Measurements from ENCODE around the gene TRAPPC10.

The TRAPPC10 gene

GRCh38 chr21:44057055-44057454 is 44.9 kb downstream of the TRAPPC10 start:
- Histone ChIP-seq H3K9me3 (replicated peaks in 1 of 2; ENCODE audit: control insufficient read depth in 2 of 2, insufficient read depth in 1 of 2, low read depth in 1 of 2, low read length in 2 of 2) (no peaks in the 10 kb centered on the region), H2BK15ac (ENCODE audit: low read length) (no peak overlapping the region), H3K36me3 (replicated peaks in 1 of 2; ENCODE audit: control insufficient read depth in 2 of 2, insufficient read depth in 2 of 2, low read length in 2 of 2) (peaks cover 17 to 86% of the 10 kb centered on the region in 2 donors), H3K4me1 (ENCODE audit: control insufficient read depth in 2 of 2, insufficient read depth in 1 of 2, low read depth in 1 of 2, low read length in 2 of 2) (peaks cover 0 to 5% of the 10 kb centered on the region in 2 donors), H3K18ac (ENCODE audit: low read length) (no peak overlapping the region), H3K9ac (ENCODE audit: low read depth, low read length, poor library complexity) (no peak overlapping the region), H4K8ac (ENCODE audit: low read depth, low read length) (no peak overlapping the region), H3K27ac (replicated peaks; ENCODE audit: low read length) (no peak overlapping the region), H3K27me3 (ENCODE audit: control insufficient read depth in 3 of 3, insufficient read depth in 3 of 3, low read depth in 1 of 3, low read length in 3 of 3) (no peaks in the 10 kb centered on the region), H2AK5ac (ENCODE audit: low read depth, low read length) (no peak overlapping the region), H3K4ac (ENCODE audit: low read length) (no peak overlapping the region), H2AFZ (ENCODE audit: low read length) (no peak overlapping the region), H2BK5ac (ENCODE audit: low read length) (no peak overlapping the region), H2BK120ac (ENCODE audit: low read depth, low read length) (no peak overlapping the region), H3K14ac (ENCODE audit: low read length) (no peak overlapping the region), H2BK12ac (ENCODE audit: low read length) (no peak overlapping the region), H3K4me3 (ENCODE audit: low read length in 2 of 2) (no peak overlapping the region), H3K79me1 (ENCODE audit: low read depth, low read length) (peaks cover 4% of the 10 kb centered on the region), H4K91ac (ENCODE audit: low read depth, low read length, poor library complexity) (no peak overlapping the region), H3K23ac (ENCODE audit: low read depth, low read length, poor library complexity) (no peak overlapping the region), H3K4me2 (ENCODE audit: insufficient read depth, low read length, poor library complexity, severe bottlenecking) (no peak overlapping the region)
- WGBS, 2 donors (ENCODE audit: extremely low coverage in 2 of 2, insufficient read length in 2 of 2, insufficient replicate concordance in 1 of 2) = 100% methylated on average over 1 of the region's 9 CpGs; no CpG with 5 or more reads in 1 of the 2 donors
- DNase-seq (ENCODE audit: low spot score) = no peak

- no peak overlapping the region for H4K8ac ChIP-seq (ENCODE audit: low read depth, low read length)
- H3K9ac ChIP-seq (ENCODE audit: low read depth, low read length, poor library complexity) = no peak overlapping the region
- H3K4me3 ChIP-seq (ENCODE audit: low read length in 2 of 2) = no peak overlapping the region
- no peak overlapping the region for H3K4me2 ChIP-seq (ENCODE audit: insufficient read depth, low read length, poor library complexity, severe bottlenecking)
- peaks cover 4% of the 10 kb centered on the region for H3K79me1 ChIP-seq (ENCODE audit: low read depth, low read length)
- peaks cover 0 to 5% of the 10 kb centered on the region in 2 donors for H3K4me1 ChIP-seq (ENCODE audit: control insufficient read depth in 2 of 2, insufficient read depth in 1 of 2, low read depth in 1 of 2, low read length in 2 of 2)
- no peak overlapping the region for H2BK120ac ChIP-seq (ENCODE audit: low read depth, low read length)
- no peak for DNase-seq (ENCODE audit: low spot score)
- no peak overlapping the region for H2BK5ac ChIP-seq (ENCODE audit: low read length)
- H2AK5ac ChIP-seq (ENCODE audit: low read depth, low read length) = no peak overlapping the region
- H3K36me3 ChIP-seq (replicated peaks in 1 of 2; ENCODE audit: control insufficient read depth in 2 of 2, insufficient read depth in 2 of 2, low read length in 2 of 2) = peaks cover 20 to 86% of the 10 kb centered on the region in 2 donors
- no peak overlapping the region for H2BK12ac ChIP-seq (ENCODE audit: low read length)
- no peak overlapping the region for H3K14ac ChIP-seq (ENCODE audit: low read length)
- no peak overlapping the region for H2AFZ ChIP-seq (ENCODE audit: low read length)
- H3K27ac ChIP-seq (replicated peaks; ENCODE audit: low read length) = no peak overlapping the region
- no peaks in the 10 kb centered on the region for H3K27me3 ChIP-seq (ENCODE audit: control insufficient read depth in 3 of 3, insufficient read depth in 3 of 3, low read depth in 1 of 3, low read length in 3 of 3)
- H3K4ac ChIP-seq (ENCODE audit: low read length) = no peak overlapping the region
- no peak overlapping the region for H3K23ac ChIP-seq (ENCODE audit: low read depth, low read length, poor library complexity)
- H4K91ac ChIP-seq (ENCODE audit: low read depth, low read length, poor library complexity) = no peak overlapping the region
- no peaks in the 10 kb centered on the region for H3K9me3 ChIP-seq (replicated peaks in 1 of 2; ENCODE audit: control insufficient read depth in 2 of 2, insufficient read depth in 1 of 2, low read depth in 1 of 2, low read length in 2 of 2)
- no peak overlapping the region for H2BK15ac ChIP-seq (ENCODE audit: low read length)
- H3K18ac ChIP-seq (ENCODE audit: low read length) = no peak overlapping the region
- no CpG with 5 or more reads among the region's 15 CpGs for WGBS, 2 donors (ENCODE audit: extremely low coverage in 2 of 2, insufficient read length in 2 of 2, insufficient replicate concordance in 1 of 2)
Observed at GRCh38 chr21:44057960-44058651, 46.0 kb downstream of the TRAPPC10 start.

GRCh38 chr21:44058652-44058964 is 46.5 kb downstream of the TRAPPC10 start:
- H3K14ac ChIP-seq (ENCODE audit: low read length) = no peak overlapping the region
- peaks cover 24 to 86% of the 10 kb centered on the region in 2 donors for H3K36me3 ChIP-seq (replicated peaks in 1 of 2; ENCODE audit: control insufficient read depth in 2 of 2, insufficient read depth in 2 of 2, low read length in 2 of 2)
- no peak overlapping the region for H2AFZ ChIP-seq (ENCODE audit: low read length)
- H3K18ac ChIP-seq (ENCODE audit: low read length) = no peak overlapping the region
- no peak overlapping the region for H3K4me3 ChIP-seq (ENCODE audit: low read length in 2 of 2)
- H3K27ac ChIP-seq (replicated peaks; ENCODE audit: low read length) = no peak overlapping the region
- no peak overlapping the region for H2BK15ac ChIP-seq (ENCODE audit: low read length)
- WGBS, 2 donors (ENCODE audit: extremely low coverage in 2 of 2, insufficient read length in 2 of 2, insufficient replicate concordance in 1 of 2) = no CpG with 5 or more reads among the region's 12 CpGs
- H3K9me3 ChIP-seq (replicated peaks in 1 of 2; ENCODE audit: control insufficient read depth in 2 of 2, insufficient read depth in 1 of 2, low read depth in 1 of 2, low read length in 2 of 2) = no peaks in the 10 kb centered on the region
- no peak overlapping the region for H3K4me2 ChIP-seq (ENCODE audit: insufficient read depth, low read length, poor library complexity, severe bottlenecking)
- H2BK5ac ChIP-seq (ENCODE audit: low read length) = no peak overlapping the region
- no peak overlapping the region for H2BK12ac ChIP-seq (ENCODE audit: low read length)
- H3K4ac ChIP-seq (ENCODE audit: low read length) = no peak overlapping the region
- no peak overlapping the region for H2AK5ac ChIP-seq (ENCODE audit: low read depth, low read length)
- H3K27me3 ChIP-seq (ENCODE audit: control insufficient read depth in 3 of 3, insufficient read depth in 3 of 3, low read depth in 1 of 3, low read length in 3 of 3) = no peaks in the 10 kb centered on the region
- H3K9ac ChIP-seq (ENCODE audit: low read depth, low read length, poor library complexity) = no peak overlapping the region
- H3K79me1 ChIP-seq (ENCODE audit: low read depth, low read length) = peaks cover 4% of the 10 kb centered on the region
- no peak for DNase-seq (ENCODE audit: low spot score)
- H3K23ac ChIP-seq (ENCODE audit: low read depth, low read length, poor library complexity) = no peak overlapping the region
- H3K4me1 ChIP-seq (ENCODE audit: control insufficient read depth in 2 of 2, insufficient read depth in 1 of 2, low read depth in 1 of 2, low read length in 2 of 2) = peaks cover 0 to 5% of the 10 kb centered on the region in 2 donors
- H4K91ac ChIP-seq (ENCODE audit: low read depth, low read length, poor library complexity) = no peak overlapping the region
- H4K8ac ChIP-seq (ENCODE audit: low read depth, low read length) = no peak overlapping the region
- H2BK120ac ChIP-seq (ENCODE audit: low read depth, low read length) = no peak overlapping the region

GRCh38 chr21:44058981-44059380 is 46.9 kb downstream of the TRAPPC10 start:
- Histone ChIP-seq H3K23ac (ENCODE audit: low read depth, low read length, poor library complexity) (no peak overlapping the region), H3K4ac (ENCODE audit: low read length) (no peak overlapping the region), H3K4me2 (ENCODE audit: insufficient read depth, low read length, poor library complexity, severe bottlenecking) (no peak overlapping the region), H3K4me3 (ENCODE audit: low read length in 2 of 2) (no peak overlapping the region), H3K36me3 (replicated peaks in 1 of 2; ENCODE audit: control insufficient read depth in 2 of 2, insufficient read depth in 2 of 2, low read length in 2 of 2) (peaks cover 24 to 86% of the 10 kb centered on the region in 2 donors), H2BK5ac (ENCODE audit: low read length) (no peak overlapping the region), H2AFZ (ENCODE audit: low read length) (no peak overlapping the region), H2BK15ac (ENCODE audit: low read length) (no peak overlapping the region), H3K4me1 (ENCODE audit: control insufficient read depth in 2 of 2, insufficient read depth in 1 of 2, low read depth in 1 of 2, low read length in 2 of 2) (peaks cover 0 to 4% of the 10 kb centered on the region in 2 donors), H3K9ac (ENCODE audit: low read depth, low read length, poor library complexity) (no peak overlapping the region), H3K14ac (ENCODE audit: low read length) (no peak overlapping the region), H3K27me3 (ENCODE audit: control insufficient read depth in 3 of 3, insufficient read depth in 3 of 3, low read depth in 1 of 3, low read length in 3 of 3) (no peaks in the 10 kb centered on the region), H3K9me3 (replicated peaks in 1 of 2; ENCODE audit: control insufficient read depth in 2 of 2, insufficient read depth in 1 of 2, low read depth in 1 of 2, low read length in 2 of 2) (no peaks in the 10 kb centered on the region), H3K18ac (ENCODE audit: low read length) (no peak overlapping the region), H2AK5ac (ENCODE audit: low read depth, low read length) (no peak overlapping the region), H2BK120ac (ENCODE audit: low read depth, low read length) (no peak overlapping the region), H3K27ac (replicated peaks; ENCODE audit: low read length) (no peak overlapping the region), H3K79me1 (ENCODE audit: low read depth, low read length) (peaks cover 4% of the 10 kb centered on the region), H2BK12ac (ENCODE audit: low read length) (no peak overlapping the region), H4K8ac (ENCODE audit: low read depth, low read length) (no peak overlapping the region), H4K91ac (ENCODE audit: low read depth, low read length, poor library complexity) (no peak overlapping the region)
- no peak for DNase-seq (ENCODE audit: low spot score)
- WGBS, 2 donors (ENCODE audit: extremely low coverage in 2 of 2, insufficient read length in 2 of 2, insufficient replicate concordance in 1 of 2) = no CpG with 5 or more reads among the region's 17 CpGs
